Stomach (tissue), 4 donors: ENCODE results near the gene LSM5.

Experiments
- EP300 ChIP-seq: sonication (generic); formaldehyde crosslinking; IDR thresholded peaks from one replicate; pipeline ENCODE4 v1.6.1; 2017; ENCODE audit warnings: antibody characterized with exemption
- POLR2A ChIP-seq, 4 donors: fragments of 450-650 bp; IDR thresholded peaks; one replicate each; pipeline ENCODE4 v1.6.1; 2016; ENCODE audit warnings: antibody characterized with exemption in 4 of 4, control low read depth in 2 of 4, mild to moderate bottlenecking in 1 of 4, moderate library complexity in 1 of 4
- POLR2AphosphoS5 ChIP-seq, 3 donors: sonication (generic); formaldehyde crosslinking; IDR thresholded peaks; one replicate each; pipeline ENCODE4 v1.6.1; 2016; ENCODE audit warnings: antibody characterized with exemption in 3 of 3
- TF ChIP-seq, protein P1 (sequence below), 7 experiments: fragments of 450-650 bp in 4 of 7; fragments of 200-600 bp in 3 of 7; sonication (generic) in 3 of 7; IDR thresholded peaks; one replicate each; pipeline ENCODE4 v1.5.1; 2016 to 2019; ENCODE audit warnings: antibody characterized with exemption in 7 of 7, control low read depth in 2 of 7, mild to moderate bottlenecking in 1 of 7

DNA sequence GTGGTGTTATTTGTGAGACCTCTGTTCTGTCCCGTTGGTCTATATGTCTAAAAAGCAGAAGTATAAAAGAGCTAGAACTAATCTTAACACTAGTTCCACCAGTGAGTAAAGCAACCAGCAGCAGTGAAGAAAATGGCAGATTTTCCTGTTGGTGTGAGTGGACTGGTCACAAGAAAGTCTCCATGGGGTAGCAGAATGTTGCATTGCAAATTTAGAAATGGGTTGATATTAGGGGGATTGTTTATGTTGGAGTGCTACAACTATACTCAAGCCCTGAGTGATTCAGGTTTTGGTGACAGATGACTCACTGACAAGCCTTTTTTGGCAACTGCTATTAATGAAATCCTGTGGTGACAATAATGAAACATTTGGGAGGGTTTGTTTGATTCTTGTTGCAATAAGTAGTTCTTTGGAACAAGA is 10.8 kb upstream of the LSM5 start:
- TF ChIP-seq, protein P1, sequence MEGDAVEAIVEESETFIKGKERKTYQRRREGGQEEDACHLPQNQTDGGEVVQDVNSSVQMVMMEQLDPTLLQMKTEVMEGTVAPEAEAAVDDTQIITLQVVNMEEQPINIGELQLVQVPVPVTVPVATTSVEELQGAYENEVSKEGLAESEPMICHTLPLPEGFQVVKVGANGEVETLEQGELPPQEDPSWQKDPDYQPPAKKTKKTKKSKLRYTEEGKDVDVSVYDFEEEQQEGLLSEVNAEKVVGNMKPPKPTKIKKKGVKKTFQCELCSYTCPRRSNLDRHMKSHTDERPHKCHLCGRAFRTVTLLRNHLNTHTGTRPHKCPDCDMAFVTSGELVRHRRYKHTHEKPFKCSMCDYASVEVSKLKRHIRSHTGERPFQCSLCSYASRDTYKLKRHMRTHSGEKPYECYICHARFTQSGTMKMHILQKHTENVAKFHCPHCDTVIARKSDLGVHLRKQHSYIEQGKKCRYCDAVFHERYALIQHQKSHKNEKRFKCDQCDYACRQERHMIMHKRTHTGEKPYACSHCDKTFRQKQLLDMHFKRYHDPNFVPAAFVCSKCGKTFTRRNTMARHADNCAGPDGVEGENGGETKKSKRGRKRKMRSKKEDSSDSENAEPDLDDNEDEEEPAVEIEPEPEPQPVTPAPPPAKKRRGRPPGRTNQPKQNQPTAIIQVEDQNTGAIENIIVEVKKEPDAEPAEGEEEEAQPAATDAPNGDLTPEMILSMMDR (IDR thresholded peaks at IDR 0.05): no peak
- TF ChIP-seq POLR2A (IDR thresholded peaks at IDR 0.05): no peak
- no peak for TF ChIP-seq EP300
- no peak for TF ChIP-seq POLR2AphosphoS5 (IDR thresholded peaks at IDR 0.05)
